Transverse colon (tissue), 4 donors: Measurements from ENCODE around the gene KIAA1328. TPM values are rescaled to one million over a fixed set of nuclear protein-coding genes. Genes with fewer than 3 reads are reported as not detected.

Source experiments
- DNase-seq: peaks from one replicate; pipeline ENCODE4 v3.0.0-alpha.2; 2019
- H3K27ac ChIP-seq, 4 donors: fragments of 200-600 bp; sonication (generic); 2 replicates each; pipeline ENCODE4 v1.5.1; 2016 to 2018; ENCODE audit warnings: inconsistent platforms in 4 of 4
- H3K27me3 ChIP-seq: fragments of 200-600 bp; sonication (generic); 2 replicates; pipeline ENCODE4 v1.5.1; 2017; ENCODE audit warnings: inconsistent platforms
- H3K36me3 ChIP-seq, 4 donors: fragments of 200-600 bp; sonication (generic); 2 replicates each; pipeline ENCODE4 v1.5.1; 2017 to 2019; ENCODE audit warnings: inconsistent platforms in 4 of 4
- H3K4me1 ChIP-seq, 4 donors: fragments of 200-600 bp; sonication (generic); 2 replicates each; pipeline ENCODE4 v1.5.1; 2017 to 2020; ENCODE audit warnings: inconsistent platforms in 4 of 4
- H3K4me3 ChIP-seq, 4 donors: fragments of 200-600 bp; sonication (generic); 1 replicate in 1 of 4; 2 replicates in 3 of 4; pipeline versions ENCODE4 v1.5.1 to v1.6.1; 2017 to 2019; ENCODE audit warnings: inconsistent platforms in 4 of 4
- H3K9me3 ChIP-seq, 2 donors: fragments of 200-600 bp; sonication (generic); 2 replicates each; pipeline ENCODE4 v1.5.1; 2017 to 2019; ENCODE audit warnings: inconsistent platforms in 2 of 2
- EP300 ChIP-seq: sonication (generic); formaldehyde crosslinking; IDR thresholded peaks from one replicate; pipeline ENCODE4 v1.6.1; 2017; ENCODE audit warnings: antibody characterized with exemption, low read depth
- POLR2A ChIP-seq: fragments of 450-650 bp; IDR thresholded peaks from one replicate; pipeline ENCODE4 v1.6.1; 2016; ENCODE audit warnings: antibody characterized with exemption, mild to moderate bottlenecking, moderate library complexity
- POLR2AphosphoS5 ChIP-seq, 3 donors: sonication (generic); formaldehyde crosslinking; IDR thresholded peaks; one replicate each; pipeline ENCODE4 v1.6.1; 2016; ENCODE audit warnings: antibody characterized with exemption in 3 of 3
- WGBS, 2 donors: methylation state at CpG; one replicate each; pipeline ENCODE4 v1.1.5; 2018; ENCODE audit warnings: low coverage in 1 of 2; 5-methylcytosine and 5-hydroxymethylcytosine counted together
- in situ Hi-C, 4 donors: fragments of 200-750 bp; cut with MboI; loops; one replicate each; pipeline versions ENCODE4 v1.15.0 to v1.15.1; 2017; ENCODE audit warnings: low sequenced_read_pairs in 3 of 4, low pct_ligation_motif_present in 1 of 4, low pct_unique_long_range_greater_than_20kb in 1 of 4
- intact Hi-C: fragments of 100-400 bp; cut with DNase I; formaldehyde crosslinking; loops from one replicate; pipeline ENCODE4 v1.15.1; 2023; ENCODE audit warnings: low total_unique reads
- total RNA-seq, 4 donors: library from RNA; depleted of rRNA; stranded (reverse); fragments of >200 nt; gene quantifications; one replicate each; pipeline ENCODE4 v1.1.0, GENCODE V29; 2016
- TF ChIP-seq, protein P1 (sequence below), 5 experiments: fragments of 200-600 bp in 3 of 5; fragments of 450-650 bp in 2 of 5; sonication (generic) in 3 of 5; IDR thresholded peaks; 1 replicate in 2 of 5; 2 replicates in 3 of 5; pipeline ENCODE4 v1.5.1; 2016 to 2017; ENCODE audit warnings: antibody characterized with exemption in 5 of 5, inconsistent platforms in 3 of 5, mild to moderate bottlenecking in 2 of 5, moderate library complexity in 1 of 5

The KIAA1328 gene
- total RNA-seq, 4 donors from 2014 or later: 3.6 to 14.3 (median 11.3) TPM

DNA sequence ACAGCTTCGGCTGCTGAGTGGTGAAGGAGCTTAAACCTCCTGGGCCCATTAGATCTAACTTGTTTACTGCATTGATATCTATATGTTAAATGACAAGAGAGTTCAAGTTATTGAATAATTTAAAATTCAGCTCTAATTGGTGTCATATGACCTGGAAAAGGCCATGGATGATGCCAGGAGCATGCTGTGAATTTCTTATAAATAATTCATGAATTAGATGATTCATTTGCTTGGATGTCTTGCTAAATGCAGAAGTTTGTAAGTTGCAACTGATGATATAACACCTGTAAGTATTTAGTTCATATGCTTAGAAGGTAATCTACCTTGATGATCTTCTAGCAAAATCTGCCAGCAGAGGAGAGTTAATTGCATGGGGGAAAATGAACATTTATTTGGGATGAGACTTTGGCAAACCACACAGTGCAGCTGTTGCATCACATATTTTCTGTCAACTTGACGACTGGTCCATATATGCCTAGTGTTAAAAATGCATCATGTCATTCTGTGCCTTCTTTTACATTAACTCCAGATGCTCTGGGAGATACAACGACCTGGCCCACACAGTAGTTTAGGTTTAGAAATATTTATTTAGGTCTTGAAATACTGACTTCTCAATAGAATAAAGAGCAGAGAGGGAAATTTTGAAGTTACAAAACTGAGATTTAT lies 226.3 kb downstream of the KIAA1328 start:
- TF ChIP-seq, protein P1, sequence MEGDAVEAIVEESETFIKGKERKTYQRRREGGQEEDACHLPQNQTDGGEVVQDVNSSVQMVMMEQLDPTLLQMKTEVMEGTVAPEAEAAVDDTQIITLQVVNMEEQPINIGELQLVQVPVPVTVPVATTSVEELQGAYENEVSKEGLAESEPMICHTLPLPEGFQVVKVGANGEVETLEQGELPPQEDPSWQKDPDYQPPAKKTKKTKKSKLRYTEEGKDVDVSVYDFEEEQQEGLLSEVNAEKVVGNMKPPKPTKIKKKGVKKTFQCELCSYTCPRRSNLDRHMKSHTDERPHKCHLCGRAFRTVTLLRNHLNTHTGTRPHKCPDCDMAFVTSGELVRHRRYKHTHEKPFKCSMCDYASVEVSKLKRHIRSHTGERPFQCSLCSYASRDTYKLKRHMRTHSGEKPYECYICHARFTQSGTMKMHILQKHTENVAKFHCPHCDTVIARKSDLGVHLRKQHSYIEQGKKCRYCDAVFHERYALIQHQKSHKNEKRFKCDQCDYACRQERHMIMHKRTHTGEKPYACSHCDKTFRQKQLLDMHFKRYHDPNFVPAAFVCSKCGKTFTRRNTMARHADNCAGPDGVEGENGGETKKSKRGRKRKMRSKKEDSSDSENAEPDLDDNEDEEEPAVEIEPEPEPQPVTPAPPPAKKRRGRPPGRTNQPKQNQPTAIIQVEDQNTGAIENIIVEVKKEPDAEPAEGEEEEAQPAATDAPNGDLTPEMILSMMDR (IDR thresholded peaks at IDR 0.05): no peak
- TF ChIP-seq POLR2A: no peak
- TF ChIP-seq POLR2AphosphoS5 (IDR thresholded peaks at IDR 0.05): no peak
- TF ChIP-seq EP300: no peak
- Histone ChIP-seq H3K27me3 (no peaks in the 10 kb centered on the region), H3K4me1 (no peaks in the 10 kb centered on the region), H3K9me3 (no peaks in the 10 kb centered on the region), H3K36me3 (no peaks in the 10 kb centered on the region), H3K4me3 (no peak overlapping the region), H3K27ac (no peak overlapping the region)
- intact Hi-C loops: no loop called here
- WGBS, 2 donors: 58 to 67% methylated on average over 3 of the region's 3 CpGs
- in situ Hi-C loops: loop anchor here in 1 of 4 donors (25.0 kb wide), 1 partner anchor 132 kb away; no protein-coding TSS in a partner anchor
- DNase-seq: no peak

DNA sequence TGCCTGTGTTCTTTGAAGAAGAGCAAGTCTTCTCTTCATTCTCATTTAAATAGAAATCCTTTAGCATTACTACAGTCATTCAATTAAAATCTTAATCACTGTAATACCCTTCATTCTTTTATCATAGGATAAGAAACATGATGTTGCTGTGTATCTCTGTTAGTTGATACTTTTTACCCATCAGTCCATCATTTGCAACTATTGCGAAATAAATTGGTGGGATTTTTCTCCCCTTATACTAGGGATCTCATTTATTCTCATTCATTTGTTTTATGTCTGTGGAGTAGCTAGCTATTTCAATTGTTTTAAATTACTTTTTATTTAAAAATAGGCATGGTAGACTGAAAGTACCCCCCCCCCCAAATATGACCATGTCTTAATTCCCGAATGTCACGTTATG lies 235.3 kb downstream of the KIAA1328 start:
- TF ChIP-seq, protein P1 (IDR thresholded peaks at IDR 0.05): no peak
- TF ChIP-seq EP300: no peak
- no peak for TF ChIP-seq POLR2A
- no peak for TF ChIP-seq POLR2AphosphoS5 (IDR thresholded peaks at IDR 0.05)
- Histone ChIP-seq H3K36me3 (no peaks in the 10 kb centered on the region), H3K27me3 (no peaks in the 10 kb centered on the region), H3K9me3 (no peaks in the 10 kb centered on the region), H3K27ac (no peak overlapping the region), H3K4me1 (no peaks in the 10 kb centered on the region), H3K4me3 (no peak overlapping the region)
- no peak for DNase-seq
- in situ Hi-C loops: loop anchor here in 1 of 4 donors (25.0 kb wide), 1 partner anchor 123 kb away; no protein-coding TSS in a partner anchor
- WGBS, 2 donors: 98 to 100% methylated on average over 1 to 3 of the region's 3 CpGs
- intact Hi-C loops: no loop called here

GRCh38 chr18:37065254-37065653 lies 236.3 kb downstream of the KIAA1328 start:
- Histone ChIP-seq H3K27ac (no peak overlapping the region), H3K9me3 (no peaks in the 10 kb centered on the region), H3K4me3 (no peak overlapping the region), H3K4me1 (no peaks in the 10 kb centered on the region), H3K36me3 (no peaks in the 10 kb centered on the region), H3K27me3 (no peaks in the 10 kb centered on the region)
- DNase-seq: no peak
- in situ Hi-C loops (loop anchor here in 1 of 4 donors (25.0 kb wide), 1 partner anchor 122 kb away; no protein-coding TSS in a partner anchor), intact Hi-C loops (no loop called here)
- TF ChIP-seq, protein P1 (IDR thresholded peaks at IDR 0.05): no peak
- TF ChIP-seq POLR2A: no peak
- TF ChIP-seq EP300: no peak
- no peak for TF ChIP-seq POLR2AphosphoS5 (IDR thresholded peaks at IDR 0.05)
- 71 to 83% methylated on average over 1 of the region's 1 CpG for WGBS, 2 donors

- H3K4me1 ChIP-seq: no peaks in the 10 kb centered on the region
- no peaks in the 10 kb centered on the region for H3K9me3 ChIP-seq
- in situ Hi-C loops (no loop called here), intact Hi-C loops (no loop called here)
- 93% methylated on average over 6 of the region's 6 CpGs; no CpG with 5 or more reads in 1 of the 2 donors for WGBS, 2 donors
- no peak overlapping the region for H3K4me3 ChIP-seq
- no peak for DNase-seq
- no peak overlapping the region for H3K27ac ChIP-seq
- H3K36me3 ChIP-seq: no peaks in the 10 kb centered on the region
- no peaks in the 10 kb centered on the region for H3K27me3 ChIP-seq
- TF ChIP-seq, protein P1 (IDR thresholded peaks at IDR 0.05): no peak
- TF ChIP-seq POLR2A: no peak
Observed at GRCh38 chr18:37084912-37085311, 256.0 kb downstream of the KIAA1328 start.
